ENCODE measurements around the gene AASDH.
A peak's percentile ranks its signal among the peaks of the same experiment; 100 is the strongest.

AASDH gene

DNA sequence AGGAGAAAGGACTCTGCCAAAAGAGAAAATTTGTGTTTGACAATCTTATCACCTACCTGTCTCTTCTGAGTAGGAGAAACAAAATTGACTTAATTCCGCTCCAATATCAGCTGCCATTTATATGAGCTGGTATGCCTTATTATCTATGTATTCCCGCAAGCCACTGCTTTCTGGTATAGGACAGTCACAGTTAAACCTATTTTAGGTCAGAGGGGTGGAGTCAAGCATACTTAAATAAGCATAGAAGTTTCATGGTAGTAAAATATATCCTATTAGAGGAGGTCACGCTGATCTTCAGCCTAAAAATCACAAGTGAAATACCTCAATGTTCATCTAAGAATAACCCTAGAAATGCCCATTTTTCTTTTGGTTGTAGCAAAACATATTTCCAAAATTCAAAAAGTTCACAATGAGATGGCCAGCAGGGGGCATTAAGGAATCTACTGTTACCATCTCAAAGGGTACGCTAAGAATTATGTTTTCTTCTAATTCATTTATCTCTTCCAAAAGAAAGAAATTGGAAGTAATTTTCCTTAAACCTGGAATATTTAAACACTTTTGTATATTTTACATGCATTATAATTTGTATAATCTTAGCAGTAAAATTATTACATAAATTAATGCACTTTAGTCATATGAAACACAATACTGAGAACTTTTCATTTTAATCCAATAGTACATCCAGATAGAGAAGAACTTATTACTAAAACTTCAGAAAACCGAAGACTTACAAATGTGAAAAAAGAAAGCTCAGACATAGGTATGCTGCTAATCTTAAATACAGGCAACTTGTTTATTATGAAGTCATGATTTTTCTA, 37.6 kb upstream of the AASDH start:
- no peak overlapping the region for H3K4me3 ChIP-seq (ENCODE audit: low read depth in 1 of 2, low read length in 2 of 2)
- H3K9me3 ChIP-seq (ENCODE audit: control insufficient read depth in 1 of 2, low read length in 2 of 2), result no peaks in the 10 kb centered on the region
- no peak overlapping the region for H3K9ac ChIP-seq (ENCODE audit: low read depth in 1 of 2, low read length in 2 of 2)
- no peaks in the 10 kb centered on the region for H3K36me3 ChIP-seq (ENCODE audit: control insufficient read depth in 1 of 2, insufficient read depth in 2 of 2, low read length in 2 of 2)
- no peaks in the 10 kb centered on the region for H3K27me3 ChIP-seq (ENCODE audit: control insufficient read depth in 1 of 2, insufficient read depth in 2 of 2, low read length in 2 of 2)
- no peaks in the 10 kb centered on the region for H3K4me1 ChIP-seq (ENCODE audit: control insufficient read depth in 1 of 2, insufficient read depth in 2 of 2, low read length in 2 of 2)
- H3K27ac ChIP-seq (ENCODE audit: low read depth, low read length), result no peak overlapping the region

DNA sequence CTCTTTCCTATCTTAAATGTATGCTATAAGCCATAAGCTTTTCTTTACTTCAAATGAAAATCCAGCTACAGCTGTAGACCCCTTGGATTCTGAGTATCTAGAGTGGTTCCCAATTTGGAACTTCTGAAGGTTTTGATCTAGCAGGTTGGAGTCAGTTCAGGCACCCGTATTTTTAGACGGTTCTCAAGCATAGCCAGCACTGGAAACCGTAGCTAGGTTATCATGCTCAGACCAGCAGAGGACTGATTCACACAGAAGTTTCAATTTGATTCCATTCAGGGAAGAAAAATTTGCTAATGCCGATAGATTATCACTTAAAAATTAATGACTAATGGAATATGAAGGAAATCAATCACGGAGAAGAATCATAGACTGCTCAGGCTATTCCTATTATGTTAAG, 36.9 kb upstream of the AASDH start:
- no peaks in the 10 kb centered on the region for H3K36me3 ChIP-seq (ENCODE audit: control insufficient read depth in 1 of 2, insufficient read depth in 2 of 2, low read length in 2 of 2)
- H3K27ac ChIP-seq (ENCODE audit: low read depth, low read length), result no peak overlapping the region
- no peaks in the 10 kb centered on the region for H3K27me3 ChIP-seq (ENCODE audit: control insufficient read depth in 1 of 2, insufficient read depth in 2 of 2, low read length in 2 of 2)
- H3K9me3 ChIP-seq (ENCODE audit: control insufficient read depth in 1 of 2, low read length in 2 of 2), result no peaks in the 10 kb centered on the region
- H3K9ac ChIP-seq (ENCODE audit: low read depth in 1 of 2, low read length in 2 of 2), result no peak overlapping the region
- no peaks in the 10 kb centered on the region for H3K4me1 ChIP-seq (ENCODE audit: control insufficient read depth in 1 of 2, insufficient read depth in 2 of 2, low read length in 2 of 2)
- H3K4me3 ChIP-seq (ENCODE audit: low read depth in 1 of 2, low read length in 2 of 2), result no peak overlapping the region

DNA sequence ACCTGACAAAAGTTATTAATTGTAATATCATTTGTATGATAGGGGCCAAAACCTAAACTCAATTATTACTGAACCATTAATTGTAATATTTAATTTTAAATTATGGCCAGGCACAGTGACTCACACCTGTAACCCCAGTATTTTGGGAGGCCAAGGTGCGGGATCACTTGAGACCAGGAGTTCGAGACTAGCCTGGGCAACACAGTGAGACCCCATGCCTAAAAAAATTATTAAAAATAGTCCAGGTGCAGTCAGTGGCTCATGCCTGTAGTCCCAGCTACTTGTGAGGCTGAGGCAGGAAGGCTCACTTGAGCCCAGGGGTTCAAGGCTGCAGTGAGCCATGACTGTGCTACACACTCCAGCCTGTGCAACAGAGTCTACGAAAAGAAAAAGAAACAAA, 30.1 kb upstream of the AASDH start:
- no peaks in the 10 kb centered on the region for H3K36me3 ChIP-seq (ENCODE audit: control insufficient read depth in 1 of 2, insufficient read depth in 2 of 2, low read length in 2 of 2)
- H3K4me3 ChIP-seq (ENCODE audit: low read depth in 1 of 2, low read length in 2 of 2), result no peak overlapping the region
- no peaks in the 10 kb centered on the region for H3K9me3 ChIP-seq (ENCODE audit: control insufficient read depth in 1 of 2, low read length in 2 of 2)
- H3K9ac ChIP-seq (ENCODE audit: low read depth in 1 of 2, low read length in 2 of 2), result no peak overlapping the region
- no peaks in the 10 kb centered on the region for H3K4me1 ChIP-seq (ENCODE audit: control insufficient read depth in 1 of 2, insufficient read depth in 2 of 2, low read length in 2 of 2)
- no peak overlapping the region for H3K27ac ChIP-seq (ENCODE audit: low read depth, low read length)
- no peaks in the 10 kb centered on the region for H3K27me3 ChIP-seq (ENCODE audit: control insufficient read depth in 1 of 2, insufficient read depth in 2 of 2, low read length in 2 of 2)

DNA sequence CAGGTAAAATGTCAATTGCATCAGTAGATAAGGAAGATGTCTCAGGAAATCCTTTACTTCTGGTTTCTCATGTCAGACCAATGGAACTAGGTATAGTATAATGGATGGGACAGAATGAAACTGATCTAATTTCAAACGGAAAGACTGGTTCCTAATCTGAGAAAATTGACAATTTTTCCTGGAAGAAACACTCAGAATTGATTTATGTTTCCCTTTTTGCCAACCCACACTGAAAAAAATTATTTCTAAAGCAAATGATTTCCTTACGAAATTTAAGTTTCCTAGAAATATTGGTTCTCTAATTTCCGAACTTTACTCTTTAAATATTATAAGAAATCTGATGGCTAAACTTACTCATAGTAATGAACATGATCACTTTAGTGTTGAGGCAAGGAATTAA, 29.1 kb upstream of the AASDH start:
- Histone ChIP-seq H3K4me3 (ENCODE audit: low read depth in 1 of 2, low read length in 2 of 2) (no peak overlapping the region), H3K27me3 (ENCODE audit: control insufficient read depth in 1 of 2, insufficient read depth in 2 of 2, low read length in 2 of 2) (no peaks in the 10 kb centered on the region), H3K4me1 (ENCODE audit: control insufficient read depth in 1 of 2, insufficient read depth in 2 of 2, low read length in 2 of 2) (no peaks in the 10 kb centered on the region), H3K9ac (ENCODE audit: low read depth in 1 of 2, low read length in 2 of 2) (no peak overlapping the region), H3K36me3 (ENCODE audit: control insufficient read depth in 1 of 2, insufficient read depth in 2 of 2, low read length in 2 of 2) (no peaks in the 10 kb centered on the region), H3K27ac (ENCODE audit: low read depth, low read length) (no peak overlapping the region), H3K9me3 (ENCODE audit: control insufficient read depth in 1 of 2, low read length in 2 of 2) (no peaks in the 10 kb centered on the region)

DNA sequence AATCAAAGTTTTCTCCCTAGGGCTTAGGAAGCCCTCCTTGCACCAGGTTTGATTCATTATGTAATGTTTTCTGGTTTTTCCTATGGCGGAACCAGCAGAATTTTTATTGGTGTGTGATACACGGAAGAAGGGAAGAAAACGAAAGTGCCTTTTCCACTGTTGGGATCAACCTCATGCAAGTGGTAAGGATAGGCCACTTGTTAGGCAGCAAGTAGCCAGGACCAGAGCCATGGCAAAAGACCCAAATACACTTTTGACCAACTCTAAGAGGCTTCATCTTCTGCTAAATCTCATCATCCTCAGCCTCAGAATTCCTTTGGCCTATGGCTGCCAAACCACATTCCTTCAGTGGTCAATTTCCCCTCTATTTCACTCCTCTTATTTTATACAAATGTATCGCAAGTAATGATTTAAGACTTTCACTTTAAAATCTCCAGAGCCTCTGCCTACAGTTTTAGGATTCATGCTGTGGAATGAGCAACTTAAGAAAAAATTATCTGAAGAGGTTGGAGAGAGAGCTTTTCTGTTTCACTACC, 26.9 kb upstream of the AASDH start:
- no peaks in the 10 kb centered on the region for H3K27me3 ChIP-seq (ENCODE audit: control insufficient read depth in 1 of 2, insufficient read depth in 2 of 2, low read length in 2 of 2)
- H3K27ac ChIP-seq (ENCODE audit: low read depth, low read length), result no peak overlapping the region
- peak overlapping the region; percentile 28 to 30 for H3K4me3 ChIP-seq (ENCODE audit: low read depth in 1 of 2, low read length in 2 of 2)

DNA sequence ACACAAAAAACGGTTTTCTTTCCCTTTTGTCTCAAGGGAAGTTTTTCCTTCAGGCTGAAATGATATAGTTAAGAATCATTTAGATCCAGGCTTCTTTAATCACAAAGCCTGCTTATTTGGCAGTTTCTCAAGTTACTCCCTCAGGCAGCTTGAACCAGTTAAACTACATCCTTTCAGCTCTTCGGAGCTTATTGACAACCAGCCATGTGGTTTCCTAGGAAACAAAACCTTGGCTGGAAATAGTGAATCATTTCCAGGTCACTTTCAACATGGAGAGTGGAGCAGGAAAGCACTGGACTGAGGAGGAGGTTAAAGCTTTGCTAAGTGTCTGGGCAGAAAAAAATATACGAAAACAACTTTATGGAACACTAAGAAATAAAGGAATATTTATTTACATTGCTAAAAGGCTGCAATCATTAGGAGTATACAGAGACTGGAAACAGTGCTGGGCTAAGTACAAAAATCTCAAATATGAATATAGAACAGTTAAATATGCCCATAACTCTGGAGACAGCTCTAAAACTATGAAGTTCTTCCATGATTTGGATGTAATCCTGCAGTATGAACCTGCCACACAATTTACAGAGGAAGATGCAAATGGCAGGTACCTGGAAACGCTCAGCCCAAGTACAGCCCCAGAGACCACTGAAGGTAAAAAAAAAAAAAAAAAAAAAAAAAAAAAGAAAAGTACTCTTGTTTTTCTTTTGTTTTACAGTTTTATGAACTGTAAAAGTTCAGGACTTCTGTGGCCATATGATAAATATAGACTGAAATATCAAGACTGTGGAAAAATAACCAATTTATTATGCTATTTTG, 23.2 kb upstream of the AASDH start:
- peaks cover 0 to 3% of the 10 kb centered on the region in 2 donors for H3K4me1 ChIP-seq (ENCODE audit: control insufficient read depth in 1 of 2, insufficient read depth in 2 of 2, low read length in 2 of 2)
- H3K4me3 ChIP-seq (ENCODE audit: low read depth in 1 of 2, low read length in 2 of 2), result no peak overlapping the region
- H3K27me3 ChIP-seq (ENCODE audit: control insufficient read depth in 1 of 2, insufficient read depth in 2 of 2, low read length in 2 of 2), result no peaks in the 10 kb centered on the region
- peak overlapping the region in 1 of 2 donors; percentile 11 for H3K9ac ChIP-seq (ENCODE audit: low read depth in 1 of 2, low read length in 2 of 2)
- H3K9me3 ChIP-seq (ENCODE audit: control insufficient read depth in 1 of 2, low read length in 2 of 2), result no peaks in the 10 kb centered on the region
- H3K36me3 ChIP-seq (ENCODE audit: control insufficient read depth in 1 of 2, insufficient read depth in 2 of 2, low read length in 2 of 2), result peaks cover 0 to 3% of the 10 kb centered on the region in 2 donors
- no peak overlapping the region for H3K27ac ChIP-seq (ENCODE audit: low read depth, low read length)

More for the DNA sequence above, 26.9 kb upstream of the AASDH start:
- Histone ChIP-seq H3K9me3 (ENCODE audit: control insufficient read depth in 1 of 2, low read length in 2 of 2) (no peaks in the 10 kb centered on the region), H3K4me1 (ENCODE audit: control insufficient read depth in 1 of 2, insufficient read depth in 2 of 2, low read length in 2 of 2) (peaks cover 0 to 3% of the 10 kb centered on the region in 2 donors), H3K9ac (ENCODE audit: low read depth in 1 of 2, low read length in 2 of 2) (peak overlapping the region in 1 of 2 donors; percentile 22), H3K36me3 (ENCODE audit: control insufficient read depth in 1 of 2, insufficient read depth in 2 of 2, low read length in 2 of 2) (no peaks in the 10 kb centered on the region)

DNA sequence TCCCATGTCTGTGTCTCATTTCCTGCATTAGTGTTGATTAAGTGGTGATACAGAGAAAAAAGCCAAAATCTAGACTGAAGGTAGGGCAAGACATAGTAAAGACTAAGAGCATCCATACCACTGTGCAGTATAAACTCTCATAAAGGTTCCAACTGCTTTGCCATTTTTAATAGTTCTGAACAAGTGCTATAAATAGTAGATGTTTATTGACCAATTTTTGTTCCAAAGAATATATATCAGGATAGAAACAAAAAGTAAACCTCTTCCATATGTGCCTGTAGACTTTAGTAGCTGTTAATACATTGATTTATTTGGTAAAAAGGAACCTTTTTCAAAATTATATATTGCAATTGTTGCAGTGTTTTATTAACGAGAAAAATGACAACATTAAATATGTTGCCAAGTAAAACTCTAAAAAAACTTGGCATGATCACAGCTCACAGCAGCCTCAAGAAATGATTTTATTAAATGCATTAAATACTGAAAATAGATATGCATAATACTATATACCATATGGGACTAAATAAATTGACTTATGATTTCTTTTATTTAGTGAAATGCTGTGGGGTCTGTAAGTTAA, 22.3 kb upstream of the AASDH start:
- Histone ChIP-seq H3K27ac (ENCODE audit: low read depth, low read length) (no peak overlapping the region), H3K36me3 (ENCODE audit: control insufficient read depth in 1 of 2, insufficient read depth in 2 of 2, low read length in 2 of 2) (peaks cover 0 to 5% of the 10 kb centered on the region in 2 donors), H3K9ac (ENCODE audit: low read depth in 1 of 2, low read length in 2 of 2) (peak overlapping the region in 1 of 2 donors; percentile 11), H3K27me3 (ENCODE audit: control insufficient read depth in 1 of 2, insufficient read depth in 2 of 2, low read length in 2 of 2) (no peaks in the 10 kb centered on the region), H3K4me1 (ENCODE audit: control insufficient read depth in 1 of 2, insufficient read depth in 2 of 2, low read length in 2 of 2) (peaks cover 0 to 3% of the 10 kb centered on the region in 2 donors), H3K9me3 (ENCODE audit: control insufficient read depth in 1 of 2, low read length in 2 of 2) (no peaks in the 10 kb centered on the region), H3K4me3 (ENCODE audit: low read depth in 1 of 2, low read length in 2 of 2) (no peak overlapping the region)

DNA sequence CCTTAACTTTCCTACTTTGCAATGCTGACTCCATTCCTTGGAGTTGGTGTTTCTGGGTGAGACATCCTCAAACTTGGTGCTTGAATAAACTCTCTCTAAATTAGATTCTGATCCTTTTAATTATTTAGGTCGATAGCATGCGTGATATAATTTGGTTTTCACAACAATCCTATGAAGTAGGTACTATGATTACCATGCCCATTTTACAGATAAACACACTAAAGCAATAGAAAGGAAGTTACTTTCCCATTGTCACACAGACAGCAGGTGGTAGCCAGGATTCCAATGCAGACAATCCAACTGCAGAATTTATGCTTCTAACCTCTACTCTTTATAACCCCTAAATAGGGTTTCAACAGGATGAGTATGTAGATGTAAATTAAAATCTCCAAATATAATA, 21.7 kb upstream of the AASDH start:
- Histone ChIP-seq H3K27ac (ENCODE audit: low read depth, low read length) (no peak overlapping the region), H3K4me1 (ENCODE audit: control insufficient read depth in 1 of 2, insufficient read depth in 2 of 2, low read length in 2 of 2) (peaks cover 0 to 3% of the 10 kb centered on the region in 2 donors), H3K9me3 (ENCODE audit: control insufficient read depth in 1 of 2, low read length in 2 of 2) (no peaks in the 10 kb centered on the region), H3K4me3 (ENCODE audit: low read depth in 1 of 2, low read length in 2 of 2) (no peak overlapping the region), H3K36me3 (ENCODE audit: control insufficient read depth in 1 of 2, insufficient read depth in 2 of 2, low read length in 2 of 2) (peaks cover 0 to 5% of the 10 kb centered on the region in 2 donors), H3K9ac (ENCODE audit: low read depth in 1 of 2, low read length in 2 of 2) (no peak overlapping the region), H3K27me3 (ENCODE audit: control insufficient read depth in 1 of 2, insufficient read depth in 2 of 2, low read length in 2 of 2) (no peaks in the 10 kb centered on the region)

DNA sequence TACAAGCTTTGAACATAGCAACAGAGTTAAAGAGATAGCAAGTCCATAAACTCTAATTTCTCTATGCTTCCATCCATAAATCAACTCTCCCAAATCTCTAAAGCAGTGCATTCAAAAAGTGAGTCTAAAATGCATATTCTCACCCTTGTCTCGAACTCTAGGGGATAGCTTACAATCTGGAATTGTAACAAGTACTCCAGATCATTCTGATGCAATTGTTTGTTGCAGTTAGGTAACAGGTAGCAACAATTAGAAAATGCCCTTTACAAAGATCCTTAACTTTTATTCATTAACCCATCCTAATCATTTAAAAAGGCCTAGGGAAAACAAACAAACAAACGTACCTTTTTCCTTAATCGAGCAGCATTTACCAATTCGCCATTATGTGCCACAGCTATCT, 18.9 kb upstream of the AASDH start:
- Histone ChIP-seq H3K27ac (ENCODE audit: low read depth, low read length) (no peak overlapping the region), H3K9me3 (ENCODE audit: control insufficient read depth in 1 of 2, low read length in 2 of 2) (no peaks in the 10 kb centered on the region), H3K4me3 (ENCODE audit: low read depth in 1 of 2, low read length in 2 of 2) (no peak overlapping the region), H3K36me3 (ENCODE audit: control insufficient read depth in 1 of 2, insufficient read depth in 2 of 2, low read length in 2 of 2) (peaks cover 0 to 9% of the 10 kb centered on the region in 2 donors), H3K4me1 (ENCODE audit: control insufficient read depth in 1 of 2, insufficient read depth in 2 of 2, low read length in 2 of 2) (peaks cover 0 to 3% of the 10 kb centered on the region in 2 donors), H3K9ac (ENCODE audit: low read depth in 1 of 2, low read length in 2 of 2) (no peak overlapping the region), H3K27me3 (ENCODE audit: control insufficient read depth in 1 of 2, insufficient read depth in 2 of 2, low read length in 2 of 2) (no peaks in the 10 kb centered on the region)

DNA sequence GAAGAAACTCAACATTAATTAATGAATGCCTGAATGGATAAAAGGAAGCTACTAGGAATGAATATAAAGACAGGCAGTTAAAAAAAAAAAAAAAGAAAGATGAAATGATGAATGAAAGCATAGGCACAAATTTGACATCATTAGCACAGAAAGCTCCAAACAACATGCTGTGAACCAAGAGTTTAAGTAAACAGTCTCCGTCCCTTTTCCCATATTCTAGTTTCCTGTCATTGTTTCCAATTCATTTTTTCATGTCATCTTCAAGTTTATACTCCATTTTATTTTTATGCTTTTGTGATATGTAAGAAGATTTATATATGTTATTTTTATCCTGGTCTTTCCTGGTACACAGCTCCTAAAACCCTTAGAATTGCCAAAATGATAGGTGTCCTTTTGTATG, 17.7 kb upstream of the AASDH start:
- no peak overlapping the region for H3K9ac ChIP-seq (ENCODE audit: low read depth in 1 of 2, low read length in 2 of 2)

More for the DNA sequence above, 17.7 kb upstream of the AASDH start:
- H3K4me3 ChIP-seq (ENCODE audit: low read depth in 1 of 2, low read length in 2 of 2), result no peak overlapping the region
- no peaks in the 10 kb centered on the region for H3K4me1 ChIP-seq (ENCODE audit: control insufficient read depth in 1 of 2, insufficient read depth in 2 of 2, low read length in 2 of 2)
- peaks cover 0 to 12% of the 10 kb centered on the region in 2 donors for H3K36me3 ChIP-seq (ENCODE audit: control insufficient read depth in 1 of 2, insufficient read depth in 2 of 2, low read length in 2 of 2)
- H3K27ac ChIP-seq (ENCODE audit: low read depth, low read length), result no peak overlapping the region
- no peaks in the 10 kb centered on the region for H3K27me3 ChIP-seq (ENCODE audit: control insufficient read depth in 1 of 2, insufficient read depth in 2 of 2, low read length in 2 of 2)
- no peaks in the 10 kb centered on the region for H3K9me3 ChIP-seq (ENCODE audit: control insufficient read depth in 1 of 2, low read length in 2 of 2)

All from duodenal mucosa (tissue), 2 donors.